HEK293T (cell line): ENCODE results near the gene SLC8B1.

Experiments
- CTCF ChIA-PET: fragments of 350-600 bp; formaldehyde crosslinking; extraction: SDS; loops from one replicate; lab custom pipeline; 2021; ENCODE audit warnings: antibody characterized with exemption, inconsistent platforms; lab: Yijun Ruan, JAX
- POLR2A ChIA-PET: fragments of 350-600 bp; formaldehyde crosslinking; extraction: SDS; loops from one replicate; lab custom pipeline; 2020; ENCODE audit warnings: antibody characterized with exemption, inconsistent platforms; lab: Yijun Ruan, JAX
- DNase-seq: peaks from one replicate; pipeline ENCODE4 v3.0.0; 2012; ENCODE audit warnings: mixed read lengths; ENCODE audit errors: extremely low spot score
- ARNT ChIP-seq: fragments of 450-650 bp; IDR thresholded peaks from 2 replicates; pipeline ENCODE4 v1.6.1; 2017; ENCODE audit warnings: mild to moderate bottlenecking
- BHLHE40 ChIP-seq: fragments of 450-650 bp; IDR thresholded peaks from 2 replicates; pipeline ENCODE4 v1.6.1; 2016; ENCODE audit warnings: mild to moderate bottlenecking, moderate library complexity, borderline replicate concordance
- CTBP1 ChIP-seq: fragments of 450-650 bp; IDR thresholded peaks from 2 replicates; pipeline ENCODE4 v1.6.1; 2016; ENCODE audit warnings: borderline replicate concordance
- ELF4 ChIP-seq: fragments of 450-650 bp; IDR thresholded peaks from 2 replicates; pipeline ENCODE4 v1.6.1; 2017; ENCODE audit warnings: antibody characterized with exemption
- FOXA1 ChIP-seq: fragments of 450-650 bp; IDR thresholded peaks from 2 replicates; pipeline ENCODE4 v1.6.1; 2016; ENCODE audit warnings: mild to moderate bottlenecking
- FOXK2 ChIP-seq: fragments of 450-650 bp; IDR thresholded peaks from 2 replicates; pipeline ENCODE4 v1.6.1; 2016; ENCODE audit warnings: mild to moderate bottlenecking
- FOXM1 ChIP-seq: fragments of 450-650 bp; IDR thresholded peaks from 2 replicates; pipeline ENCODE4 v1.6.1; 2017; ENCODE audit warnings: mild to moderate bottlenecking, borderline replicate concordance
- HDGF ChIP-seq: fragments of 450-650 bp; IDR thresholded peaks from 2 replicates; pipeline ENCODE4 v1.6.1; 2017; ENCODE audit warnings: antibody characterized with exemption, borderline replicate concordance
- L3MBTL2 ChIP-seq: fragments of 450-650 bp; conservative IDR thresholded peaks from 2 replicates; pipeline ENCODE4 v1.6.1; 2016; ENCODE audit warnings: mild to moderate bottlenecking
- LEF1 ChIP-seq: fragments of 450-650 bp; IDR thresholded peaks from 2 replicates; pipeline ENCODE4 v1.6.1; 2017; ENCODE audit warnings: mild to moderate bottlenecking, borderline replicate concordance
- NFRKB ChIP-seq: fragments of 450-650 bp; IDR thresholded peaks from 2 replicates; pipeline ENCODE4 v1.6.1; 2016; ENCODE audit warnings: mild to moderate bottlenecking, moderate library complexity
- SP1 ChIP-seq: fragments of 450-650 bp; IDR thresholded peaks from 2 replicates; pipeline ENCODE4 v1.6.1; 2017
- SUZ12 ChIP-seq: fragments of 450-650 bp; IDR thresholded peaks from 2 replicates; pipeline ENCODE4 v1.6.1; 2016; ENCODE audit warnings: mild to moderate bottlenecking
- TARDBP ChIP-seq: fragments of 450-650 bp; IDR thresholded peaks from 2 replicates; pipeline ENCODE4 v1.6.1; 2016
- ZNF384 ChIP-seq: fragments of 450-650 bp; IDR thresholded peaks from 2 replicates; pipeline ENCODE4 v1.6.1; 2016
- TF ChIP-seq, protein P1 (sequence below): fragments of 450-650 bp; IDR thresholded peaks from 2 replicates; pipeline ENCODE4 v1.6.1; 2016

Gene SLC8B1

DNA sequence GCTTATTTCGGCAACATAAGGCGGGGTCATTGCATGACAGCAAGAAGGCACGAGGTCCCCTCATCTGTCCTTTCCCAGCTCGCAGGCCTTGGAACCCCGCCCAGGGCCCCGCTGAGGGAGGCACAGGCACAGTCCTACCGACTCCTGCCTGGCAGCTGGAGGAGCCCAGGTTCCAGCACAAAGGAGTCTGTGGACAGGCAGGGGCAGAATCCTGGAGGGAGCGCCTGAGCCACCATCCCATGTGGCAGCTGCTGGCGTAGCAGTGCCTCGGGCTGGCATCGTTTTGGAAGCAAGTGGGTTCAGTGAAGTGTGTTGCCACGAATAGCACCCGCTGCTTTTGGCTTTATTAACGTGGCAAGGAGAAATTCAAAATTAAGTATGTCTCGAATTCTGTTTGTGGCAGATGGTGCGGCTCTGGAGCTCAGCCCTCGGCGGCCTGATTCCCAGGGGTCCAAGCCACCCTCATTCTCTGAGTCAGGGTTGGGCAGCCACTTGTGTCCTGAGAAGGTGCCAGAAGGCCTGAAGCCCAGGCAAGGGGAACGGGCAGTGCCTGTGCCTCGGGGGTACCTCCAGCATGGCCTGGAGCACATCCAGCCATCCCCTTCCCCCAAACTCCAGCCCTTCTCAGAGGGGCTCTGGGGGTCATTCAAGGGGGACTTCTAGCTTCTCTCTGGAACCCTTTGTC is 35.9 kb downstream of the SLC8B1 start:
- TF ChIP-seq FOXA1 (no peak), TARDBP (no peak), ARNT (no peak), LEF1 (no peak), L3MBTL2 (no peak), ZNF384 (no peak), SP1 (no peak), SUZ12 (no peak), NFRKB (no peak), CTBP1 (no peak), HDGF (no peak), FOXK2 (no peak), BHLHE40 (no peak)
- TF ChIP-seq, protein P1, sequence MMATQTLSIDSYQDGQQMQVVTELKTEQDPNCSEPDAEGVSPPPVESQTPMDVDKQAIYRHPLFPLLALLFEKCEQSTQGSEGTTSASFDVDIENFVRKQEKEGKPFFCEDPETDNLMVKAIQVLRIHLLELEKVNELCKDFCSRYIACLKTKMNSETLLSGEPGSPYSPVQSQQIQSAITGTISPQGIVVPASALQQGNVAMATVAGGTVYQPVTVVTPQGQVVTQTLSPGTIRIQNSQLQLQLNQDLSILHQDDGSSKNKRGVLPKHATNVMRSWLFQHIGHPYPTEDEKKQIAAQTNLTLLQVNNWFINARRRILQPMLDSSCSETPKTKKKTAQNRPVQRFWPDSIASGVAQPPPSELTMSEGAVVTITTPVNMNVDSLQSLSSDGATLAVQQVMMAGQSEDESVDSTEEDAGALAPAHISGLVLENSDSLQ: no peak
- ChIA-PET CTCF (no interaction called here), POLR2A (no interaction called here)
- no peak for DNase-seq

- CTCF ChIA-PET: no interaction called here
- POLR2A ChIA-PET: no interaction called here
- no peak for TF ChIP-seq SUZ12
- TF ChIP-seq CTBP1: no peak
- no peak for TF ChIP-seq BHLHE40
- no peak for TF ChIP-seq ZNF384
- no peak for TF ChIP-seq ELF4
- TF ChIP-seq SP1: no peak
- no peak for TF ChIP-seq ARNT
- no peak for TF ChIP-seq HDGF
- TF ChIP-seq L3MBTL2: no peak
- TF ChIP-seq FOXK2: no peak
- TF ChIP-seq TARDBP: no peak
- TF ChIP-seq, protein P1: no peak
- TF ChIP-seq NFRKB: no peak
- TF ChIP-seq FOXA1: no peak
- TF ChIP-seq FOXM1: no peak
- no peak for TF ChIP-seq LEF1
- no peak for DNase-seq
Measured at GRCh38 chr12:113298472-113298817, 36.5 kb downstream of the SLC8B1 start.

- no peak for TF ChIP-seq SP1
- POLR2A ChIA-PET: no interaction called here
- CTCF ChIA-PET: no interaction called here
Measured at GRCh38 chr12:113297621-113298471, 37.1 kb downstream of the SLC8B1 start.

DNA sequence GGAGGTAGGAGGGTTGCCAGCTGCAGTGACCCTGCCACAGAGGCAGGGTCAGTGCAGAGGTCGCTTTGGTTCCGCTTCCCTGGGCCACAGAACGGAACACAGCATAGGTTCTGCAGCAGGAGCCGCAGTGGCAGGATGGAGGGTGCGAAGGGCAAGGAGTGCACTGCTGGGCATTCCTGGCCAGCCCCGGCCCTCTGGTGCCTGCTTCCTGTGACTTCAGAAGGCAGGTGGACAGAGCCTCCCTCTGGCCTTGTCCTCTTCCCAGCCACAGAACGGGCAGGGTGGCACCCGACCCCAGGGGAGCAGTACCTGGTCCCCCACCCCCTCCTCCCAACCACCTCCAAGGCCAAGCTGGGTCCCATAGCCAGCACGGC is 37.7 kb downstream of the SLC8B1 start:
- ChIA-PET CTCF (no interaction called here), POLR2A (no interaction called here)
- TF ChIP-seq HDGF (no peak), FOXA1 (no peak), CTBP1 (no peak), TARDBP (no peak), NFRKB (no peak), L3MBTL2 (no peak), ZNF384 (no peak), ARNT (no peak), SP1 (no peak), FOXM1 (no peak), SUZ12 (no peak), FOXK2 (no peak), ELF4 (no peak)
- TF ChIP-seq, protein P1: no peak

More at GRCh38 chr12:113297621-113298471, 37.1 kb downstream of the SLC8B1 start:
- no peak for DNase-seq

DNA sequence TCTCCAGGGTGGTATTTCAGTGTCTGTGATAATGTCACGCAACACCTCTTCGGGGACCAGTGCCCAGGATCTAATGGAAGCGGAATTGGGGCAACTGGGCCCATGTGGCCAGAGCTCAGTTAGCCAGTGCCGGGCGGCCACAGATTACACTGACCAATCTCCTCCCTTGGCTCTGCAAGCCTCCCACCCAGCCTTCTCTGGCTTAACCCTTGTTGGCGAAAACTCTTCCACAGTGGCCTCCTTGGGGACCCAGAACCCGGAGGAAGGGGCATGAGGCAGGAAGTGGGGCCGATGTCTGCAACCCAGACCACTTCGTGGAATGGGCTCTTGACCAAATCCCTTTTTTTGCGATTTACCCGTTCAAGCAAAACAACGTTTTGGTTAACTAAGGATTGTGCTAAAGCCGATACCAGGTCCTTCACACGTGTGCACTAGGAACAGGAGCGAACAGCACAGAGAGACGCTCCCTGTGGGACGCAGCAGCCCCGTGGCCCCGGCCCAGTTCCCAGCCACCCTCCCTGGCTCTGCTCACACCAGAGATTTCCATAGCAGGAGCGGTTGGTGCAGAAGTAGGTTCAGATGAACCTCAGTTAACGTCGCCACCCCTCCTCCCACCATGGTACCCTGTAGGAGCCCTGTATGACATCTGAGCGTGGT is 38.2 kb downstream of the SLC8B1 start:
- TF ChIP-seq NFRKB: no peak
- TF ChIP-seq LEF1: no peak
- TF ChIP-seq TARDBP: no peak
- TF ChIP-seq, protein P1: no peak
- TF ChIP-seq BHLHE40: no peak
- ChIA-PET CTCF (no interaction called here), POLR2A (no interaction called here)
- DNase-seq: no peak

More for the DNA sequence above, 37.7 kb downstream of the SLC8B1 start:
- DNase-seq: no peak
